ENCODE results near the gene PHLDB3. TPM values are rescaled to one million over a fixed set of nuclear protein-coding genes. Genes with fewer than 3 reads are reported as not detected.
A peak's percentile ranks its signal among the peaks of the same experiment; 100 is the strongest.
"Not testable (repeated sequence)": the region's sequence is repeated elsewhere in the genome, so short reads cannot be mapped to it uniquely, and the experiment has no call there.

Gene PHLDB3
- total RNA-seq: 1 to 10 TPM; 7.1 to 8.7 TPM
- long read RNA-seq, donor 1, partial matches to known transcripts: 1 of 2 reads
- long read RNA-seq, donor 1, other reads (novel, unspliced or antisense): 1 of 2 reads
- long read RNA-seq, donor 2, partial matches to known transcripts: 6 of 12 reads
- long read RNA-seq, donor 2, other reads (novel, unspliced or antisense): 6 of 12 reads

DNA sequence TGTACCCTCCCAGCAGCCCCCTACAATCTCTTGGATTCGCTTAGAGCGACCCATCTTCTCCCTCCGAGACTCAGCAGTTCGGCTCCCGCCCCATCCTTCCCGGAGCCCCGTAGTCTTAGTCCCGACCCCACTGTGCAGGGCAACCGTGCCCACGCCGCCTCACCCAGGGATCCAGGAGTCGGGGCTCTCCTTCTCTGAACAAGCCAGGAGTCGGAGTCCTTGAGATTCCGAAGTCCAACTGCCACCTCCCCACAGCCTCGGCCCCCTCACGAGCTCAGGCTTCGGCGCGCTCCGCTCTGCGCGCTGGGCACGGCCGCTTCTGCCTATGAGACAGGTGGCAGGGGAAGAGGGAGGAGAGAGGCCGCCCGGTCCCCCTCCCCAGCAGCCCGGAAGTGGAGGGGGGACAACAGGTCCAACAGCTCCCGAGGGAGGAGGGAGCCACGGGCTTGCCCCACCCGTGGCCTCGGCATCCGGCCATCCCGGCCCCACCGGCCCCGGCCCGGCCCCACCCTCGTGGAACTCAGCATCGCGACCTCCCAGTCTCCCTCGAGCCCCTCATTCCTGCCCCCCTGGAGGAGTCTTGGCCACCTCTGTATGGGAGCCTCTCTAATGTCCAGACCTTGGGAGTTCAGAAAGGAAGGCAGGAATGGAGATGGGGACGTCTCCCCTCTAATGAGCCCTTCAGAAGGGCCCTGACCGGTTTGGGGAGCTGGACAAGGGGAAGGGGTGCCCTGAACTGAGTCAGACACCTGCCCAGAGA is at the start of gene PHLDB3:
Gene PHLDB3, minus strand, starts transcription at position 321 of the 760 bp plus-strand sequence. CDS start 628 bp downstream, outside the sequence.
- DNase-seq (ENCODE audit: low spot score): peak; percentile 86
- intact Hi-C loops (cut with DNase I): loop anchor here in 1 of 2 donors (10.0 kb wide), 1 partner anchor 50 kb away; no protein-coding TSS in a partner anchor

- no peak for DNase-seq (ENCODE audit: low spot score)
- intact Hi-C loops (cut with DNase I): loop anchor here in 1 of 2 donors (10.0 kb wide), 1 partner anchor 101 kb away; no protein-coding TSS in a partner anchor
Observed at GRCh38 chr19:43553656-43554055, 49.1 kb upstream of the PHLDB3 start.

GRCh38 chr19:43552616-43553015 is 48.1 kb upstream of the PHLDB3 start:
- intact Hi-C loops (cut with DNase I): loop anchor here in 1 of 2 donors (10.0 kb wide), 1 partner anchor 102 kb away; no protein-coding TSS in a partner anchor
- no peak for DNase-seq (ENCODE audit: low spot score)

DNA sequence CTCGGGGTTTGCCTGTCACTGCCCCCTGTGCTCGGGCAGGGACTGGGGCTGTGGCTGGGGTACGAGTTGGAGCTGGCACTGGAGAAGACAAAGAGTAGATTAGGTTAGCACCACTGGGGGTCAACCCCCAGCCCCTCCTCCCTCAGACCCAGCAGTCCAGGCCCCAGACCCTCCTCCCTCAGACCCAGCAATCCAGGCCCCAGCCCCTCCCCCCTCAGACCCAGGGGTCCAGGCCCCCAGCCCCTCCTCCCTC is 47.6 kb upstream of the PHLDB3 start:
- intact Hi-C loops (cut with DNase I): loop anchor here in 1 of 2 donors (10.0 kb wide), 1 partner anchor 103 kb away; no protein-coding TSS in a partner anchor
- no peak for DNase-seq (ENCODE audit: low spot score)

GRCh38 chr19:43551399-43552197 is 47.1 kb upstream of the PHLDB3 start:
- intact Hi-C loops (cut with DNase I): loop anchor here in 1 of 2 donors (10.0 kb wide), 1 partner anchor 103 kb away; no protein-coding TSS in a partner anchor

GRCh38 chr19:43548706-43549105 is 44.2 kb upstream of the PHLDB3 start:
- intact Hi-C loops (cut with DNase I): no loop called here
- DNase-seq (ENCODE audit: low spot score): no peak

More at GRCh38 chr19:43551399-43552197, 47.1 kb upstream of the PHLDB3 start:
- DNase-seq (ENCODE audit: low spot score): no peak

GRCh38 chr19:43547926-43548325 is 43.4 kb upstream of the PHLDB3 start:
- DNase-seq (ENCODE audit: low spot score); intact Hi-C loops (cut with DNase I): not testable (repeated sequence)

- intact Hi-C loops (cut with DNase I): no loop called here
- DNase-seq (ENCODE audit: low spot score): no peak
Observed at GRCh38 chr19:43546581-43546980, 42.0 kb upstream of the PHLDB3 start.

DNA sequence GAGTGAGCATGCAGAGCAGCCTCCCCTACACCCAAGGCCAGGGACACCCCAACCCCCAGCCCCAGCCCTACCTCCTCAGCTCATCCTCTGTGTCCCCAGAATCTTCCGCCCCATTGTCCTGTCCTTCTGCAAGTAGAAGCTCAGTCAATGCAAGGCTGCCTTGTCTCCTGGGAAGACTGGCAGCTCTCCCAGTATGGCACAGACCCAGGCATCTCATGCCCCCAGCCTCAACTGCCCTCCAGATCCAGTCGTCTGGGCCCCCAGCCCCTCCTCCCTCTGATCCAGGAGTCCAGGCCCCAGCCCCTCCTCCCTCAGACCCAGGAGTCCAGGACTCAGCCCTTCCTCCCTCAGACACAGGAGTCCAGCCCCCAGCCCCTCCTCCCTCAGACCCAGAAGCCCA is 41.4 kb upstream of the PHLDB3 start:
- DNase-seq (ENCODE audit: low spot score): no peak
- intact Hi-C loops (cut with DNase I): no loop called here

GRCh38 chr19:43545276-43545675 is 40.7 kb upstream of the PHLDB3 start:
- intact Hi-C loops (cut with DNase I): no loop called here
- DNase-seq (ENCODE audit: low spot score): peak; percentile 53

DNA sequence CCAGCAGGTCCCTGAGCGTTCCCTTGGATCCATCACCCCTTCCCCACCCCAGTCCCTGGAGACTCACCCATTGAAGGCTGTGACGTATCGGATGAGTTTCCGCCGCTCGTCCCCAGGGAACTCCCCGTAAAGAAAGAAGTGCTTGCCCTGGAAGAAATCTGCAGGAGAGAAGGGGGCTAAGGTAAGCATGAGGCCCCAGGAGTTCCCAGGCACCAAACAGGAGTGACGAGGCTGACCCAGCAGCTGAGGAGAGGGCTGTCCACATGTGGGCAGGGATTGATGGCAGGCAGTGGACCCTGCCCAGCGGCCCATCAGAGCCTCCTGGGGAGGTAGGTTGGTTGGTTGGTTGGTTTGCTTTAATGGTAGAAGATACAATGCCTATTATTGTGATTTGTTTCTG is 39.5 kb upstream of the PHLDB3 start:
- peak; percentile 55 for DNase-seq (ENCODE audit: low spot score)
- intact Hi-C loops (cut with DNase I): no loop called here

DNA sequence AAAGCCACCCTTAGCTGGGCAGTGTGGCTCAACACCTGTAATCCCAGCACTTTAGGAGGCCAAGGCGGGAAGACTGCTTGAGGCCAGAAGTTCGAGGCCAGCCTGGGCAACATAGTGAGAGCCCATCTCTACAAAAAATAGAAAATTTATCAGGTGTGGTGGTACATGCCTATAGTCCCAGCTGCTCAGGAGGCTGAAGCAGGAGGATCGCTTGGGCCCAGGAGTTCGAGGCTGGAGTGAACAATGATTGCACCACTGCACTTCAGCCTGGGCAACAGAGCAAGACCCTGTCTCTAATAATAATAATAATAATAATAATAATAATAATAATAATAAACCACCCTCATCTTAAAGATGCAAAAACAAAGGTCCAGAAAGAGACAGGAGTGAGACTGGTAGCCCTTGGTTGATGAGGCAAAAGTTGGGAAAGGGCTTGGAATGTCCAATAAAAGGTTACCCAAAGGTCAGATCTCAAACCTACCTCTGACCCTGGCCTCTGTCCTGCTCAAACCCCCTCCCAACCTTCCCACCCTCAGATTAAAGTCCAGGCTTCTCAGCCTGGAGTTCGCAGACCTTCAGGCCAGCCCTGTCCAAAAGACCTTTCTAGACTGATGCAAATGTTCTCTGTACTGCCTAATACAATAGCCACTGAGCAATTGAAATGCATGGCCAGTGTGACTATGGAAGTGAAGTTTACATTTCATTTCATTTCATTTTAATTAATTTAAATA is 37.5 kb upstream of the PHLDB3 start:
- intact Hi-C loops (cut with DNase I): no loop called here
- no peak for DNase-seq (ENCODE audit: low spot score)

DNA sequence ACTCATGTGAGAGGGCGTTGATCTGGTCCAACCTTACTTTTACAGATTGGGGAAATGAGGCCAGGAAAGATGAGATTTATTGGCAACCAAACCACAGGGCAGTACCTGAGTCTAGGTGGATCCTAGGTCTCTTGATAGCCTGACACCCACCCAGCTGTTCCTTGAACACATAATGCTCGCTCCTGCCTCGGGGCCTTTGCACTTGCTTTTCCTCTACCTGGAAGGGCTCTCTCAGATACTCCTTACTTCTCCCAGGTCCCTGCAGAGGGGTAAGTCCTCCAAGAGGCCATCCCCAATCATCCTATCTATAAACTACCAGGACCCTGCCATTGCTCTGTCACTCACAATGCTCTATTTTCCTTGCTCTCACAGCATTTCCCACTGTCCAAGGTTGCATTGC is 35.8 kb upstream of the PHLDB3 start:
- no peak for DNase-seq (ENCODE audit: low spot score)
- intact Hi-C loops (cut with DNase I): no loop called here

DNA sequence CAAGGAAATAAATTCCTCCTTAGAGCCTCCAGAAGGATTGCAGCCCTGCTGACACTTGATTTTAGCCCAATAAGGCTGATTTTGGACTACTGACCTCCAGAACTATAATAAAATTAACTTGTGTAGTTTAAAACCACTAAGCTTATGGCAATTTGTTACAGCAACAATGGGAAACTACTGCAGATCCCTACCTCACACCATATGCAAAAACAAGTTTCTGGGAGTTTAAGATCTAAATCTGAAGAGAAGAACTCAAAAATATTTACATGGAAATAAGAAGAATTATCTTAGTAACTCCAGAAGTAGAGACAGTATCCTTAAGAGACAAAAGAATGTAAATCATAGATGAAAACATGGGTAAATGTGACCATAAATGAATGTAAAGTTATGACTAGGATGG is 34.4 kb upstream of the PHLDB3 start:
- intact Hi-C loops (cut with DNase I): loop anchor here in 1 of 2 donors (10.0 kb wide), 1 partner anchor 56 kb away; the partner anchor contains the start of genes IRGQ and ZNF576
- DNase-seq (ENCODE audit: low spot score): no peak

- peak; percentile 90 for DNase-seq (ENCODE audit: low spot score)
- intact Hi-C loops (cut with DNase I): loop anchor here in 1 of 2 donors (10.0 kb wide), 1 partner anchor 60 kb away; the partner anchor contains the start of genes IRGQ and ZNF576
Observed at GRCh38 chr19:43534816-43535761, 30.5 kb upstream of the PHLDB3 start.

GRCh38 chr19:43534305-43534815 is 29.8 kb upstream of the PHLDB3 start:
- DNase-seq (ENCODE audit: low spot score): no peak
- intact Hi-C loops (cut with DNase I): loop anchor here in 1 of 2 donors (10.0 kb wide), 1 partner anchor 60 kb away; the partner anchor contains the start of genes IRGQ and ZNF576

DNA sequence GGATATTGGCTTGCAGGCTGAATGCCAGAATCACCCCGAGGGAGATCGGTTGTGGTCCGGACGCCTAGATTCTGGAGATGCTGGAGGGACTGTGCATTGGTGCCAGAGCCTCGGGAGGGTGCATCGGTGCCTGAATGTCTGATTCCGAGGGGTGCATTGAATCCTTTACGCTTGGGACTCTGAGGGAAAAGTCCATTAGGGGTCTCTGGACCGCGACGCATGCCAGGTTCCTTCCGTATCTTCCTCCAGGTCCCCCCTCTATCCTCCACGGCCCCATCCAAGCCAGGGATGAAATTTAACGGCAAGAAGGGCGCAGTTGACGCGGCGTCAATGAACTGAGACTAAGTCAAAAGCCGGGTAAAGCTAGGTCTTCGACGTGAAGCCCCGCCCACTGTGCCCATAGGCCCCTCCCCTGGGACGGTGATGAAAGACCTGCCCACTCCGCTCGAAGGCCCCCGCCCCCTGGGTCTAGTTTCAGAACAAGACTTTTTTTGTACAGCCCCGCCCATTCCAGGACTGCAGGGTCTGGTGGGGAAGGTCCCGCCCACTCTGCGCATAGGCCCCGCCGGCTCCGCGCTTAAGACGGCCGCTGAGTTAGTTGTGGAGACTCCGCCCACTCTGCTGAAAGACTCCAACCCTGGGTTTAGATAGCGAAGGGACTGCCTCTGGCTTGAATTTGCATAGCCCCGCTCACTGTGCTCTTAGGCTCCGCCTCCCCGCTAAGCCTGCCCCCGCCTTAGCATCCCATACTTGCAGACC is 29.2 kb upstream of the PHLDB3 start:
- intact Hi-C loops (cut with DNase I): loop anchor here in 1 of 2 donors (10.0 kb wide), 1 partner anchor 61 kb away; the partner anchor contains the start of genes IRGQ and ZNF576
- DNase-seq (ENCODE audit: low spot score): peak; percentile 99

Data from posterior vena cava (tissue), 2 donors.